GM12892 (cell line): Measurements from ENCODE around the gene TSR1.

Source experiments
- POLR2A ChIP-seq: IDR thresholded peaks from 2 replicates; pipeline ENCODE4 v1.6.1; 2011; ENCODE audit warnings: low read depth, low read length, control low read depth
- POLR2AphosphoS5 ChIP-seq: IDR thresholded peaks from 2 replicates; pipeline ENCODE4 v1.6.1; 2011; ENCODE audit warnings: low read depth, low read length, control low read depth
- TAF1 ChIP-seq: IDR thresholded peaks from 2 replicates; pipeline ENCODE4 v1.6.1; 2011; ENCODE audit warnings: low read depth, mild to moderate bottlenecking, control low read depth, low read length, borderline replicate concordance

GRCh38 chr17:2336215-2336851 lies at the start of gene TSR1:
- TF ChIP-seq POLR2A (peak; percentile 92), POLR2AphosphoS5 (peak; percentile 75), TAF1 (peak; percentile 92)
